ENCODE results near the gene FBXO5.

DNA sequence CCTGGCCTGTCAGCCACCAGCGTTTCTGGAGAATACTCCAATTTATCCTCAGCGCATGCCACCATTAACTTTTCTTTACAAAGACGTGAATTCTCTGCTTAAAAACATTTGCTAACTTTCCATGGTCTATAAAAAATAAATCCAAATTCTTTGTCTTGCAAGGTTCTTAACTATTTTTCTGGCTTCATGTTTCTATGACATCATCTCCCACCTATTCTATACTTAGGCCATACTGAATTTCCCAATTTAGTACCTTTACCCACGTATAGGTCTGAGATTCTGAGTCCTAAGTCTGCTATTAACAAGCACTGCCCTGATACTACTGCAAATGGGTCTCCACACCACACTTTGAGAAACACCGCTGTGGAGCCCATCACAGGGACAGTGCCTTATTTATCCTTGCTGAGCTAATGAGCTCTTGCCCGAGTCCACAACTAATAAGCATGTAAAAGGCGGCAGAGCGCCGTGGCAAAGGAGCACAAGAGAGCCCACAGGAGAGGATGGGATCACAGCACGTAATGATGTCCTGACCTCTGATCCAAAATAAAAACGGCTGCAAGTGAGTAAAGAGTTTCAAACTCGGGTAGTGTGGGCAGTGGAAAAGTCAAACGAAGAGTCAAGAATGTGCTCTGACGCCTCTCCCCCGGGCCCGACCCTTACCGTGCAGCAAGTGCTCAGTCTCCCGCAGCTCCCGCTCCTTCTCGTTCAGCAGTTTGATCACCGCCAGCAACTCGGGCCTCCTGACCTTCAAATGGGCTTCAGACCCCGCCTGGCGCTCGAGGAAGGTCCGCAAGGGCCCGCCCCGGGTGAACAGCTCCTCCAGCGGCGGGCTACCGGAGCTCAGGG lies 19.1 kb upstream of the FBXO5 start:
- TF ChIP-seq, protein P1, sequence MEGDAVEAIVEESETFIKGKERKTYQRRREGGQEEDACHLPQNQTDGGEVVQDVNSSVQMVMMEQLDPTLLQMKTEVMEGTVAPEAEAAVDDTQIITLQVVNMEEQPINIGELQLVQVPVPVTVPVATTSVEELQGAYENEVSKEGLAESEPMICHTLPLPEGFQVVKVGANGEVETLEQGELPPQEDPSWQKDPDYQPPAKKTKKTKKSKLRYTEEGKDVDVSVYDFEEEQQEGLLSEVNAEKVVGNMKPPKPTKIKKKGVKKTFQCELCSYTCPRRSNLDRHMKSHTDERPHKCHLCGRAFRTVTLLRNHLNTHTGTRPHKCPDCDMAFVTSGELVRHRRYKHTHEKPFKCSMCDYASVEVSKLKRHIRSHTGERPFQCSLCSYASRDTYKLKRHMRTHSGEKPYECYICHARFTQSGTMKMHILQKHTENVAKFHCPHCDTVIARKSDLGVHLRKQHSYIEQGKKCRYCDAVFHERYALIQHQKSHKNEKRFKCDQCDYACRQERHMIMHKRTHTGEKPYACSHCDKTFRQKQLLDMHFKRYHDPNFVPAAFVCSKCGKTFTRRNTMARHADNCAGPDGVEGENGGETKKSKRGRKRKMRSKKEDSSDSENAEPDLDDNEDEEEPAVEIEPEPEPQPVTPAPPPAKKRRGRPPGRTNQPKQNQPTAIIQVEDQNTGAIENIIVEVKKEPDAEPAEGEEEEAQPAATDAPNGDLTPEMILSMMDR (IDR thresholded peaks at IDR 0.05): no peak
- TF ChIP-seq POLR2A (IDR thresholded peaks at IDR 0.05): no peak
